Heart left ventricle (tissue), 16 donors: ENCODE data around the gene KRT26. TPM values are rescaled to one million over a fixed set of nuclear protein-coding genes. Genes with fewer than 3 reads are reported as not detected.
"Not testable (repeated sequence)": the region's sequence is repeated elsewhere in the genome, so short reads cannot be mapped to it uniquely, and the experiment has no call there.

Experiments used
- ATAC-seq, 4 donors: fragments of 200-7000 bp; cut with Tn5 transposase; one replicate each; pipeline ENCODE4 v1.9.1; 2020 to 2022; ENCODE audit warnings: moderate library complexity in 4 of 4, mild to moderate bottlenecking in 3 of 4, moderate number of reproducible peaks in 1 of 4
- DNase-seq, 5 donors: peaks; one replicate each; pipeline ENCODE4 v3.0.0-alpha.2; 2020
- H3K27ac ChIP-seq, 12 donors: fragments of 200-600 bp; sonication (generic) in 4 of 12; one replicate each; pipeline versions ENCODE4 v1.5.0 to v1.8.0; 2016 to 2022; ENCODE audit warnings: mild to moderate bottlenecking in 2 of 12
- H3K27me3 ChIP-seq, 9 donors: fragments of 200-600 bp; sonication (generic) in 2 of 9; one replicate each; pipeline versions ENCODE4 v1.5.1 to v1.8.0; 2016 to 2022; ENCODE audit warnings: mild to moderate bottlenecking in 3 of 9
- H3K36me3 ChIP-seq, 9 donors: fragments of 200-600 bp; sonication (generic) in 2 of 9; one replicate each; pipeline versions ENCODE4 v1.5.0 to v1.8.0; 2018 to 2022; ENCODE audit warnings: mild to moderate bottlenecking in 2 of 9
- H3K4me1 ChIP-seq, 12 donors: fragments of 200-600 bp; sonication (generic) in 4 of 12; one replicate each; pipeline versions ENCODE4 v1.5.0 to v1.8.0; 2016 to 2022; ENCODE audit warnings: mild to moderate bottlenecking in 3 of 12
- H3K4me3 ChIP-seq, 12 donors: fragments of 200-600 bp; sonication (generic) in 4 of 12; one replicate each; pipeline versions ENCODE4 v1.5.0 to v1.8.0; 2017 to 2022; ENCODE audit warnings: mild to moderate bottlenecking in 9 of 12, moderate library complexity in 4 of 12
- H3K9me3 ChIP-seq, 12 donors: fragments of 200-600 bp; sonication (generic) in 4 of 12; one replicate each; pipeline versions ENCODE4 v1.5.0 to v1.8.0; 2016 to 2022; ENCODE audit warnings: mild to moderate bottlenecking in 1 of 12
- POLR2A ChIP-seq, 2 donors: fragments of 450-650 bp; IDR thresholded peaks; one replicate each; pipeline ENCODE4 v1.6.1; 2017; ENCODE audit warnings: antibody characterized with exemption in 2 of 2, mild to moderate bottlenecking in 2 of 2, moderate library complexity in 2 of 2
- WGBS, 4 donors: extraction: QIAGEN DNeasy Blood & Tissue Kit in 2 of 4; methylation state at CpG; one replicate each; pipeline versions ENCODE4 v1.1.5 to v1.1.7; 2013 to 2018; 5-methylcytosine and 5-hydroxymethylcytosine counted together
- intact Hi-C, 10 donors: fragments of 100-400 bp; cut with DNase I; formaldehyde crosslinking; loops; one replicate each; pipeline versions ENCODE4 v1.11.1 to v1.14.2; 2022
- polyA plus RNA-seq, 2 donors: library from polyadenylated mRNA; stranded (reverse); fragments of 200-250 nt; gene quantifications; one replicate each; pipeline ENCODE4 v1.2.3, GENCODE V29; 2013
- total RNA-seq, 9 donors: library from RNA; depleted of rRNA in 2 of 9; stranded (reverse); fragments of >200 nt in 2 of 9; fragmentation: NEBNext Ultra II Directional in 3 of 9; extraction: Animal tissue kit (Norgen Biotek cat#: 25700) in 3 of 9; gene quantifications; one replicate each; pipeline versions ENCODE4 v1.1.0 to v1.2.4, GENCODE V29; 2016 to 2023
- TF ChIP-seq, protein P1 (sequence below), 12 donors: fragments of 200-600 bp; sonication (generic) in 4 of 12; IDR thresholded peaks; one replicate each; pipeline versions ENCODE4 v1.5.0 to v1.8.0; 2018 to 2022; ENCODE audit warnings: antibody characterized with exemption in 12 of 12, mild to moderate bottlenecking in 5 of 12
- donor health status: ischemic (EF 13 %, LVEDD 7.1; RV severe dilation, severe dysfunction).
- donor health status: healthy with polysubstance abuse.
- donor health status: DM: no; HTN: yes; CAD: no.
- donor health status: DM: no; HTN: no; CAD: no.
- donor health status: ischemic (EF 25% LVEDD 6.9; RV normal size, moderate dysfunction).
- donor health status: ischemic (EF 25% LVEDD 5.7; RV mildly dilated, moderate dysfunction).
- donor health status: healthy.
- donor health status: DM: yes; HTN: yes; CAD: no.
- donor health status: ischemic (EF 35%, LVEDD 5.7; RV mildly dilated, moderate dysfunction).
- donor health status: nonischemic (EF 11% LVEDD 7.7; RV severe dilation, severe dysfunction).
- donor health status: DM: yes; HTN: yes; CAD: no.
- donor health status: PGD.
- donor health status: ischemic (EF 29% LVEDD 5.4; RV normal size, mild dysfunction).
- donor health status: nonischemic (EF 23%, LVEDD 6.1; RV moderate dilation, normal function).

KRT26 gene
- total and polyA plus RNA-seq, 11 donors, result not detected

DNA sequence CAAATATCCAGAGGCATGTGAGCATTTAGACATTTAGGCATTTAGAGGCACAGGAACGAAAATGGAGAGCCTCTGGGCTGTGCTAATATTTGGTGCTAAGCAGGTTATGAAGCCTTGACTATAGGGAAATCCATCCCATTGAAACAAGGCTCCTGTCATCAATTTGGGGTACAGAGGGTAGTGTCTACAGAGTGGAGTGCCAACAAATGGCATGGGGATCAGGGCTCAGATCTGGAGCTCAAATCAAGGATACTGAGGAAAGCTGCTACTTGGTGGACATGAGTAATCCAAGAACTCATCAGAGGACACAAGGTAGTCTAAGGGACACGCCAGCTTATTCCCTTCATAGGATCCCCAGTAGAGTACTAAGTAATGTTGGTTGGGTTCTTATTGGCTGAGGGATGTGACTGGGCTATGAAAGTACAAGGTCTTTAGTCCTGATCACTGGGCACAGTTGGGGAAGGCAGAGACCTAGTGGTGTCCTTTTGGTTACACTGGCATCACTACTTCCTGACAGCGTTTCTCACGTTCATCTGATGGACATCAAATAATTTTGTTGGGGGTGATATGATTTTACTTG is 45.2 kb upstream of the KRT26 start:
- Histone ChIP-seq H3K4me3 (no peak overlapping the region), H3K36me3 (peaks cover 0 to 20% (median 9%) of the 10 kb centered on the region in 9 donors), H3K9me3 (no peaks in the 10 kb centered on the region), H3K27ac (no peak overlapping the region), H3K4me1 (peaks cover 0 to 31% (median 14%) of the 10 kb centered on the region in 12 donors), H3K27me3 (peaks cover 0 to 3% (median 0%) of the 10 kb centered on the region in 9 donors)
- intact Hi-C loops, result loop anchor here in 1 of 10 donors (10.0 kb wide), 1 partner anchor 88 kb away; no protein-coding TSS in a partner anchor
- TF ChIP-seq POLR2A (IDR thresholded peaks at IDR 0.05), result no peak
- TF ChIP-seq, protein P1, sequence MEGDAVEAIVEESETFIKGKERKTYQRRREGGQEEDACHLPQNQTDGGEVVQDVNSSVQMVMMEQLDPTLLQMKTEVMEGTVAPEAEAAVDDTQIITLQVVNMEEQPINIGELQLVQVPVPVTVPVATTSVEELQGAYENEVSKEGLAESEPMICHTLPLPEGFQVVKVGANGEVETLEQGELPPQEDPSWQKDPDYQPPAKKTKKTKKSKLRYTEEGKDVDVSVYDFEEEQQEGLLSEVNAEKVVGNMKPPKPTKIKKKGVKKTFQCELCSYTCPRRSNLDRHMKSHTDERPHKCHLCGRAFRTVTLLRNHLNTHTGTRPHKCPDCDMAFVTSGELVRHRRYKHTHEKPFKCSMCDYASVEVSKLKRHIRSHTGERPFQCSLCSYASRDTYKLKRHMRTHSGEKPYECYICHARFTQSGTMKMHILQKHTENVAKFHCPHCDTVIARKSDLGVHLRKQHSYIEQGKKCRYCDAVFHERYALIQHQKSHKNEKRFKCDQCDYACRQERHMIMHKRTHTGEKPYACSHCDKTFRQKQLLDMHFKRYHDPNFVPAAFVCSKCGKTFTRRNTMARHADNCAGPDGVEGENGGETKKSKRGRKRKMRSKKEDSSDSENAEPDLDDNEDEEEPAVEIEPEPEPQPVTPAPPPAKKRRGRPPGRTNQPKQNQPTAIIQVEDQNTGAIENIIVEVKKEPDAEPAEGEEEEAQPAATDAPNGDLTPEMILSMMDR (IDR thresholded peaks at IDR 0.05), result no peak
- DNase-seq, result no peak
- ATAC-seq, result no peak
- 96 to 100% (median 98%) methylated on average over 4 of the region's 4 CpGs for WGBS, 4 donors

DNA sequence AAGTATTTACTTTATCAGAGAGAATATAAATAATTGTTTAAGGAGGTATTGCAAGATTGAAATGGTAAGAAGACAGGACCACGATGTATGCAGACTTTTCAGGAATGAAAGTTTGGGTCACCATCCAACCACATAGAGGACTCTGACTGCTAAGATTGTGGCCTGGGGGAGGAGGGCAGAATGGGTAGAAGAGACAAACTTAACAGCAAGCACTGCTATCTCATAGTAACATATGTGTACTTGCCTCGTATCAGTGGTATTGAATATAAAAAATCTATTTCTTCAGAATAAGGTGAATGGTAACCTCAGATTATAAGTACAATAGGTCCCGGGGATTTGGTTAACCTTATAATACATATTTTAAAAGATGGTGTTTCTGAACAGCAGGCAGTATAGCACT is 44.6 kb upstream of the KRT26 start:
- WGBS, 4 donors, result 92 to 95% (median 93%) methylated on average over 3 of the region's 3 CpGs
- peaks cover 0 to 6% (median 0%) of the 10 kb centered on the region in 9 donors for H3K27me3 ChIP-seq
- H3K36me3 ChIP-seq, result peaks cover 0 to 20% (median 9%) of the 10 kb centered on the region in 9 donors
- H3K9me3 ChIP-seq, result no peaks in the 10 kb centered on the region
- intact Hi-C loops, result loop anchor here in 1 of 10 donors (10.0 kb wide), 1 partner anchor 88 kb away; no protein-coding TSS in a partner anchor
- H3K4me3 ChIP-seq, result no peak overlapping the region
- no peak overlapping the region for H3K27ac ChIP-seq
- peaks cover 0 to 31% (median 14%) of the 10 kb centered on the region in 12 donors for H3K4me1 ChIP-seq
- TF ChIP-seq, protein P1 (IDR thresholded peaks at IDR 0.05), result no peak
- no peak for TF ChIP-seq POLR2A (IDR thresholded peaks at IDR 0.05)
- ATAC-seq (no peak), DNase-seq (no peak)

DNA sequence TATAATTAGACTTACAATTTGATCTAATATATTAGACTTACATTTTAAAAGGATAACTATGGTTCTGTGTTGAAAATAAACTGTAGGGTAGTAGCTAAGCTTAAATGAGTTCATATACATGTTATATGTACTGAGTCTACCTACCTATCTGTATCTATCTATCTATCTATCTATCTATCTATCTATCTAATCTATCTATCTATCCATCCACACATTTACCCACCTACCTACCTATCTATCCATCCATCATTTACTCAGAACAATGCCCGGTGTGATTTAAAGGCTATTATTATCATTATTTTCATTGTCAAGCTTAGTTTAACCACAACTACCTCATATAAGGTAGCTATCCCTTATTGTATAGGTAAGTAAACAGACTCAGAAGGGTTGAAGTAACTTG is 43.4 kb upstream of the KRT26 start:
- Histone ChIP-seq H3K36me3 (peaks cover 0 to 17% (median 9%) of the 10 kb centered on the region in 9 donors), H3K27me3 (peaks cover 0 to 14% (median 0%) of the 10 kb centered on the region in 9 donors), H3K9me3 (no peaks in the 10 kb centered on the region), H3K4me1 (peaks cover 3 to 26% (median 15%) of the 10 kb centered on the region in 12 donors), H3K27ac (no peak overlapping the region), H3K4me3 (no peak overlapping the region)
- DNase-seq, result no peak
- TF ChIP-seq POLR2A (IDR thresholded peaks at IDR 0.05), result no peak
- TF ChIP-seq, protein P1 (IDR thresholded peaks at IDR 0.05), result no peak
- WGBS, 4 donors, result 91 to 96% (median 95%) methylated on average over 1 of the region's 1 CpG
- intact Hi-C loops, result loop anchor here in 1 of 10 donors (10.0 kb wide), 1 partner anchor 89 kb away; no protein-coding TSS in a partner anchor
- no peak for ATAC-seq

DNA sequence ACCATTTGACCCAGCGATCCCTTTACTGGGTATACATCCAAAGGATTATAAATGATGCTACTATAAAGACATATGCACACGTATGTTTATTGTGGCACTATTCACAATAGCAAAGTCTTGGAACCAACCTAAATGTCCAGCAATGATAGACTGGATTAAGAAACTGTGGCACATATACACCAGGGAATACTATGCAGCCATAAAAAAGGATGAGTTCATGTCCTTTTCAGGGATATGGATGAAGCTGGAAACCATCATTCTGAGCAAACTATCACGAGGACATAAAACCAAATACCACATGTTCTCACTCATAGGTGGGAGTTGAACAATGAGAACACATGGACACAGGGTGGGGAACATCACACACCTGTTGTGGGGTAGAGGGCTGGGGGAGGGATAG is 42.7 kb upstream of the KRT26 start:
- Histone ChIP-seq H3K27me3 (peaks cover 0 to 22% (median 0%) of the 10 kb centered on the region in 9 donors), H3K36me3 (peaks cover 0 to 17% (median 9%) of the 10 kb centered on the region in 9 donors), H3K4me1 (peaks cover 0 to 26% (median 15%) of the 10 kb centered on the region in 12 donors)
- not testable (repeated sequence) for ATAC-seq, H3K27ac ChIP-seq, DNase-seq, H3K9me3 ChIP-seq, H3K4me3 ChIP-seq
- intact Hi-C loops, result loop anchor here in 1 of 10 donors (10.0 kb wide), 1 partner anchor 90 kb away; no protein-coding TSS in a partner anchor
- 77 to 90% (median 84%) methylated on average over 3 of the region's 3 CpGs for WGBS, 4 donors
